HEK293 (cell line): ENCODE data around the gene JAM2.
A peak's percentile ranks its signal among the peaks of the same experiment; 100 is the strongest.
"Not testable (repeated sequence)": the region's sequence is repeated elsewhere in the genome, so short reads cannot be mapped to it uniquely, and the experiment has no call there.

ENCODE experiments used
- CTCF ChIA-PET: fragments of 350-600 bp; formaldehyde crosslinking; extraction: SDS; loops from one replicate; lab custom pipeline; 2021; ENCODE audit warnings: antibody characterized with exemption; lab: Yijun Ruan, JAX
- POLR2A ChIA-PET: fragments of 300-600 bp; formaldehyde crosslinking; extraction: SDS; loops from one replicate; lab custom pipeline; 2020; ENCODE audit warnings: antibody characterized with exemption, inconsistent platforms; lab: Yijun Ruan, JAX
- H3K27ac ChIP-seq: fragments of 200-500 bp; sonication (Bioruptor generic); 2 replicates; pipeline ENCODE4 v1.5.1; 2014; ENCODE audit warnings: low read depth, low read length, control low read depth, inconsistent platforms; ENCODE audit errors: extremely low read depth
- H3K36me3 ChIP-seq, 2 experiments: fragments of 200-500 bp in 1 of 2; sonication (Bioruptor generic) in 1 of 2; 1 replicate in 1 of 2; 2 replicates in 1 of 2; pipeline ENCODE4 v1.5.1; 2014 to 2017; ENCODE audit warnings: inconsistent platforms in 2 of 2, low read length in 2 of 2; ENCODE audit not compliant: control insufficient read depth in 2 of 2, insufficient read depth in 1 of 2
- H3K4me1 ChIP-seq: fragments of 200-500 bp; sonication (Bioruptor generic); 2 replicates; pipeline ENCODE4 v1.5.1; 2014; ENCODE audit warnings: mild to moderate bottlenecking, low read length, inconsistent platforms; ENCODE audit not compliant: control insufficient read depth, insufficient read depth
- H3K4me3 ChIP-seq: 2 replicates; pipeline ENCODE4 v1.5.1; 2011; ENCODE audit warnings: low read depth, mild to moderate bottlenecking, control low read depth, low read length, moderate library complexity
- H3K9me3 ChIP-seq: fragments of 200-500 bp; sonication (Bioruptor generic); 2 replicates; pipeline ENCODE4 v1.5.1; 2014; ENCODE audit warnings: low read depth, low read length, inconsistent platforms; ENCODE audit not compliant: control insufficient read depth, insufficient read depth
- BCL11A ChIP-seq: fragments of 450-650 bp; formaldehyde crosslinking; IDR thresholded peaks from 2 replicates; pipeline ENCODE4 v1.5.1; 2016; ENCODE audit warnings: low read depth, missing biosample characterization, missing genetic modification characterization
- FEZF1 ChIP-seq: fragments of 450-650 bp; formaldehyde crosslinking; IDR thresholded peaks from 2 replicates; pipeline ENCODE4 v1.5.1; 2016; ENCODE audit warnings: missing biosample characterization, missing genetic modification characterization
- KLF10 ChIP-seq: fragments of 450-650 bp; IDR thresholded peaks from 2 replicates; pipeline ENCODE4 v1.5.1; 2018; ENCODE audit warnings: missing biosample characterization, mild to moderate bottlenecking, missing genetic modification characterization
- OSR2 ChIP-seq: fragments of 450-650 bp; formaldehyde crosslinking; IDR thresholded peaks from 2 replicates; pipeline ENCODE4 v1.5.1; 2016; ENCODE audit warnings: missing biosample characterization, missing genetic modification characterization
- WT1 ChIP-seq: fragments of 450-650 bp; formaldehyde crosslinking; IDR thresholded peaks from 2 replicates; pipeline ENCODE4 v1.5.1; 2016; ENCODE audit warnings: missing biosample characterization, missing genetic modification characterization
- ZBTB48 ChIP-seq: fragments of 450-650 bp; formaldehyde crosslinking; IDR thresholded peaks from 2 replicates; pipeline ENCODE4 v1.5.1; 2016; ENCODE audit warnings: missing biosample characterization, missing genetic modification characterization
- ZNF140 ChIP-seq: fragments of 450-650 bp; formaldehyde crosslinking; IDR thresholded peaks from 2 replicates; pipeline ENCODE4 v1.5.1; 2016; ENCODE audit warnings: missing biosample characterization, missing genetic modification characterization
- ZNF155 ChIP-seq: fragments of 450-650 bp; formaldehyde crosslinking; IDR thresholded peaks from 2 replicates; pipeline ENCODE4 v1.5.1; 2016; ENCODE audit warnings: missing biosample characterization, missing genetic modification characterization
- ZNF223 ChIP-seq: fragments of 450-650 bp; formaldehyde crosslinking; IDR thresholded peaks from 2 replicates; pipeline ENCODE4 v1.5.1; 2016; ENCODE audit warnings: missing biosample characterization, missing genetic modification characterization
- ZNF248 ChIP-seq: fragments of 450-650 bp; formaldehyde crosslinking; IDR thresholded peaks from 2 replicates; pipeline ENCODE4 v1.5.1; 2017; ENCODE audit warnings: missing biosample characterization, missing genetic modification characterization
- ZNF311 ChIP-seq: fragments of 450-650 bp; formaldehyde crosslinking; IDR thresholded peaks from 2 replicates; pipeline ENCODE4 v1.5.1; 2017; ENCODE audit warnings: missing biosample characterization, missing genetic modification characterization, borderline replicate concordance
- ZNF555 ChIP-seq: fragments of 450-650 bp; formaldehyde crosslinking; conservative IDR thresholded peaks from 2 replicates; pipeline ENCODE4 v1.5.1; 2017; ENCODE audit warnings: missing biosample characterization, mild to moderate bottlenecking, missing genetic modification characterization, inconsistent platforms
- ZNF626 ChIP-seq: fragments of 450-650 bp; sonication (Bioruptor Pico); formaldehyde crosslinking; IDR thresholded peaks from 2 replicates; pipeline ENCODE4 v1.5.1; 2018; ENCODE audit warnings: missing biosample characterization, missing genetic modification characterization, inconsistent platforms
- ZNF654 ChIP-seq: fragments of 450-650 bp; formaldehyde crosslinking; IDR thresholded peaks from 2 replicates; pipeline ENCODE4 v1.5.1; 2016; ENCODE audit warnings: low read depth, missing biosample characterization, missing genetic modification characterization
- ZNF658 ChIP-seq: fragments of 450-650 bp; formaldehyde crosslinking; IDR thresholded peaks from 2 replicates; pipeline ENCODE4; 2016; ENCODE audit warnings: missing biosample characterization, missing genetic modification characterization
- ZNF660 ChIP-seq: fragments of 450-650 bp; IDR thresholded peaks from 2 replicates; pipeline ENCODE4 v1.5.1; 2018; ENCODE audit warnings: missing biosample characterization, mild to moderate bottlenecking, missing genetic modification characterization
- ZSCAN30 ChIP-seq: fragments of 450-650 bp; IDR thresholded peaks from 2 replicates; pipeline ENCODE4 v1.5.1; 2018; ENCODE audit warnings: missing biosample characterization, mild to moderate bottlenecking, missing genetic modification characterization, moderate library complexity
- TF ChIP-seq, protein P1 (sequence below): fragments of 450-650 bp; formaldehyde crosslinking; IDR thresholded peaks from 2 replicates; pipeline ENCODE4 v1.5.1; 2016; ENCODE audit warnings: missing biosample characterization, missing genetic modification characterization
- TF ChIP-seq, protein P2 (sequence below): fragments of 450-650 bp; formaldehyde crosslinking; IDR thresholded peaks from 2 replicates; pipeline ENCODE4 v1.5.1; 2016; ENCODE audit warnings: missing biosample characterization, missing genetic modification characterization

The JAM2 gene

DNA sequence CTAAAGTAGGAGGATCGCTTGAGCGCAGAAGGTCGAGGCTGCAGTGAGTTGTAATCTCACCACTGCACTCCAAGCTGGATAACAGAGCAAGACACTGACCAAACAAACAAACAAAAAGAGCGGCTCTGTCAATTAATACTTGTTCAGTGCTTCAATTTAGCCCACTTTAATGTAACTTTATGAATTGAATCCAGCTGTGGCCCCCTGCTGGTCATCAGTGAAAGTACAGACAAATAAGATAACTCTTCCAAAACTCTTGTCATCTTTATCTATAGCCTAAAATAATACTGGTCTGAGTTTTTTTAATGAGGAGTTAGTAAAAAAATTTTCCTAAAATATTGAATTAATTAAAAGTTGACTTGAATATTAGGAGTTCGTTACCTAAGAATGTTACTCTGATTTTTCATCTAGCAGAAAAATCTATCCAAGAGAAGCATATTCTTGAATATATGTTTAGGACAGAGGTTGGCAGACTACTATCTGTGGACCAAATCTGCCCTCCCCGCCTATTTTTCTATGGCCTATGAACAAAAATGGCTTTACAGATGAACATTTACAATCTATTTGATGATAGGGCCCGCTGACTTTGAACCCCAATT, 69.5 kb downstream of the JAM2 start:
- H3K36me3 ChIP-seq, result no peaks in the 10 kb centered on the region
- H3K4me1 ChIP-seq, result no peaks in the 10 kb centered on the region
- H3K4me3 ChIP-seq, result no peak overlapping the region
- no peak overlapping the region for H3K27ac ChIP-seq
- no peaks in the 10 kb centered on the region for H3K9me3 ChIP-seq
- ChIA-PET CTCF (interaction anchor here (0.6 to 2.5 kb wide), 14 partner anchors 9 to 104 kb away, joined by 3 to 18 read pairs (median 3); no protein-coding TSS in a partner anchor), POLR2A (no interaction called here)
- TF ChIP-seq FEZF1 (tag by site-specific recombination) (no peak), ZNF223 (no peak), ZBTB48 (tag by site-specific recombination) (no peak), ZNF626 (tag by site-specific recombination) (no peak), BCL11A (no peak), ZNF654 (tag by site-specific recombination) (0 out of 2 replicates have a peak, but pooled peaks have one; percentile 24), ZNF155 (tag by site-specific recombination) (no peak), WT1 (no peak), ZSCAN30 (tag by site-specific recombination) (no peak)
- TF ChIP-seq, protein P1, sequence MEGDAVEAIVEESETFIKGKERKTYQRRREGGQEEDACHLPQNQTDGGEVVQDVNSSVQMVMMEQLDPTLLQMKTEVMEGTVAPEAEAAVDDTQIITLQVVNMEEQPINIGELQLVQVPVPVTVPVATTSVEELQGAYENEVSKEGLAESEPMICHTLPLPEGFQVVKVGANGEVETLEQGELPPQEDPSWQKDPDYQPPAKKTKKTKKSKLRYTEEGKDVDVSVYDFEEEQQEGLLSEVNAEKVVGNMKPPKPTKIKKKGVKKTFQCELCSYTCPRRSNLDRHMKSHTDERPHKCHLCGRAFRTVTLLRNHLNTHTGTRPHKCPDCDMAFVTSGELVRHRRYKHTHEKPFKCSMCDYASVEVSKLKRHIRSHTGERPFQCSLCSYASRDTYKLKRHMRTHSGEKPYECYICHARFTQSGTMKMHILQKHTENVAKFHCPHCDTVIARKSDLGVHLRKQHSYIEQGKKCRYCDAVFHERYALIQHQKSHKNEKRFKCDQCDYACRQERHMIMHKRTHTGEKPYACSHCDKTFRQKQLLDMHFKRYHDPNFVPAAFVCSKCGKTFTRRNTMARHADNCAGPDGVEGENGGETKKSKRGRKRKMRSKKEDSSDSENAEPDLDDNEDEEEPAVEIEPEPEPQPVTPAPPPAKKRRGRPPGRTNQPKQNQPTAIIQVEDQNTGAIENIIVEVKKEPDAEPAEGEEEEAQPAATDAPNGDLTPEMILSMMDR (tag by site-specific recombination), result 0 out of 2 replicates have a peak, but pooled peaks have one; percentile 13

DNA sequence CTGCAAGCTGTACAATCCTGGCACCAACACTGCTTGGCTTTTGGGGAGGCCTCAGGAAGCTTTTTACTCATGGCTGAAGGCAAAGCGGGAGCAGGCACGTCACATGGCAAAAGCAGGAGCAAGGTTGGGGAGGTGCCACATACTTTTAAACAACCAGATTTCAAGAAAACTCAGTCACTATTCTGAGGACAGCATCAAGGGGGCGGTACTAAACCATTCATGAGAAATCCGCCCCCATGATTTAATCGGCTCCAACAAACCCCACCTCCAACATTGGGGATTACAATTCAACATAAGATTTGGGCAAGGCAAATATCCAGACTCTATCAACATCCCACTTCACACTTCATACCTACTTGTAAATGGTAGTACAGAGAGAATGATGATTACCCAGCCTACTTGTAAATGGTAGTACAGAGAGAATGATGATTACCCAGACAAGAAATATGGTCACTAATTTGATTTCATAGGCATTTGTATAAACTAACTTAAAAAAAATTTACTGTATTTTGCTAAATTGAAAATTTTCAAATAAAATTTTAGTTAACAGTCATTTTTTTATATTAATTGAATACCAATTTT, 70.7 kb downstream of the JAM2 start:
- ChIA-PET CTCF (interaction anchor here (0.6 kb wide), 1 partner anchor 270 kb away, joined by 3 read pairs; no protein-coding TSS in a partner anchor), POLR2A (no interaction called here)
- Histone ChIP-seq H3K4me1 (no peaks in the 10 kb centered on the region), H3K9me3 (no peaks in the 10 kb centered on the region), H3K27ac (no peak overlapping the region), H3K4me3 (no peak overlapping the region), H3K36me3 (no peaks in the 10 kb centered on the region; a peak in 1 of 3 replicates)
- peak; percentile 91 for TF ChIP-seq ZNF660 (tag by site-specific recombination)
- TF ChIP-seq, protein P2, sequence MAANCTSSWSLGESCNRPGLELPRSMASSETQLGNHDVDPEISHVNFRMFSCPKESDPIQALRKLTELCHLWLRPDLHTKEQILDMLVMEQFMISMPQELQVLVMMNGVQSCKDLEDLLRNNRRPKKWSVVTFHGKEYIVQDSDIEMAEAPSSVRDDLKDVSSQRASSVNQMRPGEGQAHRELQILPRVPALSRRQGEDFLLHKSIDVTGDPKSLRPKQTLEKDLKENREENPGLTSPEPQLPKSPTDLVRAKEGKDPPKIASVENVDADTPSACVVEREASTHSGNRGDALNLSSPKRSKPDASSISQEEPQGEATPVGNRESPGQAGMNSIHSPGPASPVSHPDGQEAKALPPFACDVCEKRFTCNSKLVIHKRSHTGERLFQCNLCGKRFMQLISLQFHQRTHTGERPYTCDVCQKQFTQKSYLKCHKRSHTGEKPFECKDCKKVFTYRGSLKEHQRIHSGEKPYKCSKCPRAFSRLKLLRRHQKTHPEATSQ, result no peak
- no peak for TF ChIP-seq ZNF311 (tag by site-specific recombination)

DNA sequence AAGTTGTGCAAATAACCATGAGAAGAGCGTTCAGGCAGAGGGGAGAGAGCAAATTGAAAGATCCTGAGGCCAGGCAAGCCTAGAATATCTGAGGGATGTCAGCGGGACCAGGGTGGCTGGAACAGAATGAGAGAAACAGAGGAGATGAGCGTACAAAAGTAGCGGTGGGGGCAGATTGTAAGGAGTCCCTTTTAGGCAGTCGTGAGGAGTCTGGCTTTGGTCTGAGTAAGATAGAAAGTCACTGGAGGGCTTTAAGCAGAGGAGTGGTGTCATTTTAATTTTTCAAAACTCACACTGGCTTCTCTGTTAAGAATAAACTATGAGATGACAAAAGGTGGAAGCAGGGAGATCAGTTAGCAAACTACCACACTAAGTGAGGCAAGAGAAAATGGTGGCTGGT, 71.5 kb downstream of the JAM2 start:
- H3K27ac ChIP-seq, result no peak overlapping the region
- no peak for TF ChIP-seq ZNF140
- TF ChIP-seq OSR2, result no peak
- no peak for TF ChIP-seq ZNF658 (tag by site-specific recombination)
- TF ChIP-seq ZNF555 (tag by site-specific recombination), result no peak
- TF ChIP-seq ZNF248 (tag by site-specific recombination), result no peak
- no peak for TF ChIP-seq ZNF155 (tag by site-specific recombination)
- no peak for TF ChIP-seq KLF10
- TF ChIP-seq, all 188 proteins: peak for 0
- ChIA-PET POLR2A (no interaction called here), CTCF (interaction anchor here (0.6 to 4.8 kb wide), 2 partner anchors 102 to 286 kb away, joined by 3 to 29 read pairs; no protein-coding TSS in a partner anchor)
- Histone ChIP-seq H3K4me1 (no peaks in the 10 kb centered on the region), H3K9me3 (no peaks in the 10 kb centered on the region), H3K36me3 (peaks cover 0 to 6% of the 10 kb centered on the region in 2 experiments; a peak in 2 of 3 replicates), H3K4me3 (no peak overlapping the region)

DNA sequence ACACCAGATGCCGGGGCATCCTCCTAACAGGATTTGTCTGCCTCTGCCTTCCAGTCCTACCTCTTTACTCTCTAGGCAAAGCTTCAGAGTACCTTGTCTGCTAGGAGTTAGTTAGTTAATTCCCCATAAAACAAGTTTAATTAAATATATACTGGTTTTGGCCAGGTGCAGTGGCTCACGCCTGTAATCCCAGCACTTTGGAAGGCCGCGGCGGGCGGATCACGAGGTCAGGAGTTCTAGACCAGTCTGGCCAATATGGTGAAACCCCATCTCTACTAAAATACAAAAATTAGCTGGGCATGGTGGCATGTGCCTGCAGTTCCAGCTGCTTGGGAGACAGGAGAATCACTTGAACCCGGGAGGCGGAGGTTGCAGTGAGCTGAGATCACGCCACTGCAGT, 75.0 kb downstream of the JAM2 start:
- peaks cover 0 to 11% of the 10 kb centered on the region in 2 experiments; a peak in 2 of 3 replicates for H3K36me3 ChIP-seq
- H3K4me1 ChIP-seq, POLR2A ChIA-PET, H3K27ac ChIP-seq, H3K4me3 ChIP-seq, H3K9me3 ChIP-seq: not testable (repeated sequence)
- CTCF ChIA-PET, result interaction anchor here (0.6 to 4.8 kb wide), 2 partner anchors 10 to 106 kb away, joined by 3 to 29 read pairs; no protein-coding TSS in a partner anchor
